ENCODE data around the gene CCDC144A.
"Not testable (repeated sequence)": the region's sequence is repeated elsewhere in the genome, so short reads cannot be mapped to it uniquely, and the experiment has no call there.

The CCDC144A gene

DNA sequence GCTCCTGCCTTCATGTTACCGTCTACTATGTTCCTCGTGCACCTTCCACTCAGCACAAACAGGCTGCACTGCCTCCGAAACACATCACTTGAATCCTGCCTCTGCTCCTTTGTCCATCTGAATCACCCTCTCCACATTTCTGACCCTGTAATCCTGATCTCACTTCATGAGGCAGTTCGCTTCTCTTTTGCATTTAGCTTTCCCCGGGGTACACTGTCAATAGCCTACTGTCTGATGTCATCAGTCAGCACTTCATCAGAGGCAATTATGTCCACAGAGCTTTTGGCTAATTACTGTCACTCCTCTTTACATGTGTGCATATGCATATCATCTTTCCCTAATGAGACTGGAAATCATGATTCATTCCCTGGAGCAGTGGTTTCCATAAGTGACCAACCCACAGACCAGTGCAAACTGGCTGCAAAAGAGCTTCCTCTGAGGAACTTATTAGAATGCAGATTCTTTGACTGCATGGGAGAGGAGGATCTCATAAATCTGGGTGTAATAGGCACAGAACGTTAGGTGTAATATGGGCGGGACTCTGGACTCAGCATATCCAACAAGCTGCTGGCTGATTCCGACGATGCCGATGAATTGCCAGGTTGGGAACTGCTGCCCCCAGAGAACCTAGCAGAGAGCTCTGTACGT, 99.0 kb downstream of the CCDC144A start:
- H3K27me3 Mint-ChIP-seq; H3K27ac Mint-ChIP-seq; H3K36me3 Mint-ChIP-seq; H3K4me3 Mint-ChIP-seq; DNase-seq (ENCODE audit: low spot score in 2 of 2); H3K9me3 Mint-ChIP-seq; ATAC-seq (ENCODE audit: low read depth); H3K4me1 Mint-ChIP-seq: not testable (repeated sequence)

DNA sequence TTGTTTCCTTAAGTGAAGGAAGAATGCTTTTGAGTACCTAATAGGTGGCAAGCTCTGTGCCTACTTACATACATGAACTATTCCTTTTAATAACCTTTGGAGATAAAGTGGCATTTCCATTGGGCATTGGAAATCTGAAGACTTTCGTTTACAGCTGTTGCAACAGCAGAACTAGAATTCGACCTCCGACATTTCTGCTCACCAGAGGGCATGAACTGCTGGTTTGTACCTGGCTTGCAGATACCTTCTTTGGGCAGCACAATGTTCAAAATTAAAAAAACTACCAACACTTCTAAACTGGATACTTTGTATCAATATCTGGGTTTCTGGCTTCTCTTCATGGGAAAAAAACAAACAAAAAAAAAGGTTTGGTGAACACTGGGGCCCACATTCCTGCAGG, 99.6 kb downstream of the CCDC144A start:
- H3K36me3 Mint-ChIP-seq; H3K27me3 Mint-ChIP-seq; H3K27ac Mint-ChIP-seq; H3K4me1 Mint-ChIP-seq; DNase-seq (ENCODE audit: low spot score in 2 of 2); H3K9me3 Mint-ChIP-seq; H3K4me3 Mint-ChIP-seq; ATAC-seq (ENCODE audit: low read depth): not testable (repeated sequence)

DNA sequence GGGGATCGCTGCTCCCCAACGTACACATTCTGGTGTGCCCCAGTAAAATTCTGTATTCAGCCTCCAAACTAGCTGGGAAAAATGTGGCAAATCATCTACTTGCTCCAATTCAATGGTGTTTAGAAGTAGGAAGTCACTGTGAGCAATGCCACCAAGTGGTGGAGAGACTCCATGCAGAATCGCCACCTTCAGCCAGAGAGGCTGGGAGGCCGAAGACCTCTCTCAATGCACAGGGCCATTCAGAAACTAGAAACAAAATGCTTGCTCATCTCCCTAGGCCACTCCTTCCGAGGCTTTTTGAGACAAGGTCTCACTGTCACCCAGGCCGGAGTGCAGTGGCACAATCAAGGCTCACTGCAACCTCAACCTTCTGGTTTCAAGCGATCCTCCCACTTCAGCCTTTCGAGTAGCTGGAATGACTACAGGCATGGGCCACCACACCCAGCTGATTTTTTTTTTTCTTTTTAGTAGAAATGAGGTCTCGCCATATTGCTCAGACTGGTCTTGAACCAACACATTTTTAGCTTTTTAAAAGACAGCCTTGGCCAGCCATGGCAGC, 100.4 kb downstream of the CCDC144A start:
- not testable (repeated sequence) for H3K4me3 Mint-ChIP-seq; DNase-seq (ENCODE audit: low spot score in 2 of 2); ATAC-seq (ENCODE audit: low read depth)

DNA sequence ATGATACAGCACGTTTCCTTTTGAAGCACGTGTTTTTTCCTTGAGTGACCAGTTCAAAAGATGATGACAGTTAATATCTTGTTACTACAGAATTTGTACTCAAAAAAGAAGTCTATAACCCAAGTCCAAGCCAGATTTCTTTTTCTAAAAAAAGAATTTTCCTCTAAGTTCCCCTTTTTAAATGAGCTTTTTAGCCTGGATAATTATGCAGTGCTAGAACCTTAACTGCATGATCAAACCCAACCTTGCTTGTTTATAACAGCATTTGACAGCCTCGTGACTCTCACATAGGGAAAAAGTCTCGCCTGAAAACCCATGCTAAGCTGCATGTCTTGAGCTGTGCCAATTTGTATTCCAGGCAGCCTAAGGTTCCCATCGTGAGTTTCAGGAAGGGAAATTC, 104.2 kb downstream of the CCDC144A start:
- not testable (repeated sequence) for H3K4me3 Mint-ChIP-seq; H3K4me1 Mint-ChIP-seq; H3K36me3 Mint-ChIP-seq; H3K9me3 Mint-ChIP-seq; DNase-seq (ENCODE audit: low spot score in 2 of 2); H3K27me3 Mint-ChIP-seq; H3K27ac Mint-ChIP-seq
- ATAC-seq (ENCODE audit: low read depth) = peak; percentile 56

More for the DNA sequence above, 100.4 kb downstream of the CCDC144A start:
- H3K4me1 Mint-ChIP-seq, H3K27me3 Mint-ChIP-seq, H3K27ac Mint-ChIP-seq, H3K9me3 Mint-ChIP-seq, H3K36me3 Mint-ChIP-seq: not testable (repeated sequence)

DNA sequence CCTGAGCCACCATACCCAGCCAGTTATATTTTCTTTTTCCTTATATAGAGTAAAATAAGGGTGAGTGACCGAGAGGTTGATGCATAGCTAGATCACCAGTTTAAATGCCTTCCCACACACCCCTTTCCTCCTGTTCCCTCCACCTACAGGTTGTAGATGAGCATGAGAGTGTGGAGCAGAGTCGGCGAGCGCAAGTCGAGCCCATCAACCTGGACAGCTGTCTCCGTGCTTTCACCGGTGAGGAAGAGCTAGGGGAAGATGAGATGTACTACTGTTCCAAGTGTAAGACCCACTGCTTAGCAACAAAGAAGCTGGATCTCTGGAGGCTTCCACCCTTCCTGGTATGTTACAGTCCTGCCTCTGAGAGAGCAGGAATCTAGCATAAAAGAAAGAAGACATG, 105.9 kb downstream of the CCDC144A start:
- not testable (repeated sequence) for H3K36me3 Mint-ChIP-seq, H3K27ac Mint-ChIP-seq, H3K9me3 Mint-ChIP-seq

DNA sequence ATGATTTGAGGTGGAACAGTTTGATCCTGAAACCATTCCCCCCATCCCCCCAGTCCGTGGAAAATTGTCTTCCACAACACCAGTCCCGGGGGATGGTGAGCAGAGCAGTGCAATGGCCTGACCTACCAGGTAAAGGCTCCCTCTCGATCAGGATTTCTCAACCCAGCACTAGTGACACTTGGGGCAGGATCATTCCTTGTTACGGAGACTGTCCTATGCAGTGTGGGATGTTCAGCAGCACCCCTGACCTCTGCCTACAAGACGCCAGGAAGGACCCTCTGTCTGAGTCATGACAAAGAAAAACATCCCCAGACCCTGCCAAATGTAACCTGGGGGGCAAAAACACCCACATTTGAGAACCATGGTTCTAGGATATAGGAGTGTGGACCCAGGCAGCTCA, 114.8 kb downstream of the CCDC144A start:
- not testable (repeated sequence) for H3K9me3 Mint-ChIP-seq; H3K4me1 Mint-ChIP-seq; H3K27ac Mint-ChIP-seq; H3K27me3 Mint-ChIP-seq; DNase-seq (ENCODE audit: low spot score in 2 of 2); H3K36me3 Mint-ChIP-seq; ATAC-seq (ENCODE audit: low read depth); H3K4me3 Mint-ChIP-seq

More for the DNA sequence above, 105.9 kb downstream of the CCDC144A start:
- not testable (repeated sequence) for H3K4me3 Mint-ChIP-seq; H3K4me1 Mint-ChIP-seq; ATAC-seq (ENCODE audit: low read depth); DNase-seq (ENCODE audit: low spot score in 2 of 2); H3K27me3 Mint-ChIP-seq

DNA sequence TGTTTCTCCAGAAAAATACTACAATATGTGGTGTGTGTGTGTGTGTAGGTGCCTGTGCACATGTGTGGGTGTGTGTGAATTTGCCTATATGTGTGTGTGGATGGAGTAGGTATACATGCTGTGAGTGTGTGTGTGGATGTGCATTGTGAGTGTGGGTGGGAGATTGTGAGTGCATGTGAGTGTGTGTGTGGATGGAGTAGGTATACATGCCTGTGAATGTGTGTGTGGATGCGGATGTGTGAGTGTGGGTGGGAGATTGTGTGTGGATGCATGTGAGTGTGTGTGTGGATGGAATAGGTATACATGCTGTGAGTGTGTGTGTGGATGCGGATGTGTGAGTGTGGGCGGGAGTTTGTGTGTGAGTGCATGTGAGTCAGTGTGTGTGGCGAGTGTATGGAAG, 116.6 kb downstream of the CCDC144A start:
- not testable (repeated sequence) for H3K27me3 Mint-ChIP-seq; H3K4me3 Mint-ChIP-seq; H3K9me3 Mint-ChIP-seq; H3K27ac Mint-ChIP-seq; H3K4me1 Mint-ChIP-seq; DNase-seq (ENCODE audit: low spot score in 2 of 2); ATAC-seq (ENCODE audit: low read depth); H3K36me3 Mint-ChIP-seq

DNA sequence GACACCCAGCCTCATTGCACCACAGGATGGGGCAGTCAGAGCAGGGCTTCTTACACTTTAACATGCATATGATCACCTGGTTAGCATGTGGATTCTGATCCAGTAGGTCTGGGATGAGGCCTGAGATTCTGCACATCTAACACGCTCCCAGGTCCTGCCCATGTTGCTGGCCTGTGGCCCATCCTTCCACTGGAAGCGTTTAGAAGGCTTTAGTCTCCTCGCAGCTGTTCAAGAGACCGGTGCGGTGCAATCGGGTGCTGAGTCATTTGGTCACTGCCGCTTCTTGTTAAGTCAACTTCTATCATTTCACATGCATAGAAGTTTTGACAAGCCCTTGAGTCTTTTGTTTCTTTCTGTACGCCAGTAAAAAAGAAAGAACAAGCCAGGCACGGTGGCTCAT, 117.6 kb downstream of the CCDC144A start:
- not testable (repeated sequence) for H3K4me1 Mint-ChIP-seq; H3K36me3 Mint-ChIP-seq; H3K27ac Mint-ChIP-seq; H3K9me3 Mint-ChIP-seq; H3K27me3 Mint-ChIP-seq; H3K4me3 Mint-ChIP-seq; DNase-seq (ENCODE audit: low spot score in 2 of 2); ATAC-seq (ENCODE audit: low read depth)

DNA sequence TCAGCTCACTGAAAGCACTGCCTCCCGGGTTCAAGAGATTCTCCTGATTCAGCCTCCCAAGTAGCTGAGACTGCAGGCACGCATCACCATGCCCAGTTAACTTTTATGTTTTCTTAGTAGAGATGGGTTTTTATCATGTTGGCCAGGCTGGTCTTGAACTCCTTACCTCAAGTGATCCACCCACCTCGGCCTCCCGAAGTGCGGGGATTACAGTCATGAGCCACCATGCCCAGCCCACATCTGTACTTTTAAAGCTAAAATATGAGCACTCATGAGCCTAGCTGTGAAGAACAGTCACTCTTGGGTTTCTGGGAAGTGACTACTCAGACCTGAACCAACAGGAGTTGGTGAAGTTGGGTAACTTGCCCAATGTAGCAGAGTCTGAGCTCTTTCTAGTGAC, 120.2 kb downstream of the CCDC144A start:
- DNase-seq (ENCODE audit: low spot score in 2 of 2); H3K27me3 Mint-ChIP-seq; H3K27ac Mint-ChIP-seq; H3K36me3 Mint-ChIP-seq; ATAC-seq (ENCODE audit: low read depth); H3K4me1 Mint-ChIP-seq; H3K4me3 Mint-ChIP-seq; H3K9me3 Mint-ChIP-seq: not testable (repeated sequence)

DNA sequence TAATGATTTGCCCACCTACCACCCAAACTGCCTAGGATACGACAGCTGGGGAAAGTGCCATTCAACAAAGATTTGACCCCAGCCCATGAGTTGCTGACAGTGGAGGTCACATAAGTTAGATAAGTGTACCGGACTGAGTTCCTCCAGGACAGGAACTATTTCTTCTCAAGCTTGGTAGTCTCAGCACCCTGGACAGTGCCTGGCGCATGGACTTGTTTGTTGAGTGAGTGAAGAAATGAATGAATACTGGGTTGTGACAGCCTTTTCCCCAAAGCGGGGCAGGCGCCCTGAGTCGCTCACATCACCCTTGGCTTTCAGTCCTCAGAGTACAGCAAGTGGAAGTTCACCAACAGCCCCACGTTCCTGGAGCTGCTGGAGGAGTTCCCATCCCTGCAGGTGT, 122.1 kb downstream of the CCDC144A start:
- H3K27ac Mint-ChIP-seq; DNase-seq (ENCODE audit: low spot score in 2 of 2); H3K9me3 Mint-ChIP-seq; ATAC-seq (ENCODE audit: low read depth); H3K4me1 Mint-ChIP-seq; H3K36me3 Mint-ChIP-seq; H3K4me3 Mint-ChIP-seq; H3K27me3 Mint-ChIP-seq: not testable (repeated sequence)

DNA sequence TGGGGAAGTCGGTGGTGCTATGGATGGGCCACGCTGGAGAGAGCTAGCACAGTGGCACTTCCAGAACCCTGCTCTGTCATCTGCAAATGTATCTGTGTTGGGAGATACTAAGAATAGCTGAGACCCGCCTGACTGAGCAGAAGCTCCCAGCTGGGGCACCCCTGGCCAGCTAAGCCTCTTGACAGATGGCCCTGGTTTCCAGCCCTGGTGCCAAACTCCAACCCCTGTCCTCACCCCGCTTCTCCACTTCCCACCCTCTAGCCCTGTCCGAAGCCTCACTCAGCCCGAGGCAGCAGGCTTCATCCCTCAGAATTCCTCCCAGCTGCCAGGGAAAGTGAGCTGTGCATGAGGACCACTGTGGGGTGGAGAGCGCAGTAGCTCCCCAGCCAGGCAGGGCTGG, 124.4 kb downstream of the CCDC144A start:
- no peaks in the 10 kb centered on the region for H3K9me3 Mint-ChIP-seq
- H3K27me3 Mint-ChIP-seq = peaks cover 1% of the 10 kb centered on the region
- no peak overlapping the region for H3K27ac Mint-ChIP-seq
- no peaks in the 10 kb centered on the region for H3K4me1 Mint-ChIP-seq
- no peaks in the 10 kb centered on the region for H3K36me3 Mint-ChIP-seq
- no peak overlapping the region for H3K4me3 Mint-ChIP-seq
- no peak for ATAC-seq (ENCODE audit: low read depth)
- DNase-seq (ENCODE audit: low spot score in 2 of 2) = no peak

DNA sequence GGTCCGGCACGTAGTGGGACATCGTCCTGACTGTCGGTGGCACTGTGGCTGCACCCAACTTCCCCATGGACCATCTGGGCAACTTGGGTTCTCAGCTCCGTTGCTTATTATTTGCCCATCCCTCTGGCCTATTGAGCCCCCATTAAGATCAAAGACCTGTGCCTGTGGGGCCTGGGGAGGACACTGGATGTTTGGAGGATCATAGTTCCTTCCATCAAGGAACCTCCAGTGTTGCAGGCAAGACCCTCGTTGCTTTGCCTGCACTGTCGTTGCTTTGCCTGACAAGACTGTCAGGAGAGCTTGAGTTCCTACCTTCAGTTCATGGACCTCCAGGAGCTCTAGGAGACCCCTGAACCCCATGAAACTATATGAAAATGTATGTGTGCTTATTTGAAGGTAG, 127.2 kb downstream of the CCDC144A start:
- Mint-ChIP-seq H3K4me1 (no peaks in the 10 kb centered on the region), H3K9me3 (no peaks in the 10 kb centered on the region), H3K27ac (no peak overlapping the region), H3K36me3 (no peaks in the 10 kb centered on the region), H3K27me3 (peaks cover 1% of the 10 kb centered on the region), H3K4me3 (no peak overlapping the region)
- ATAC-seq (ENCODE audit: low read depth) (no peak), DNase-seq (ENCODE audit: low spot score in 2 of 2) (no peak)

DNA sequence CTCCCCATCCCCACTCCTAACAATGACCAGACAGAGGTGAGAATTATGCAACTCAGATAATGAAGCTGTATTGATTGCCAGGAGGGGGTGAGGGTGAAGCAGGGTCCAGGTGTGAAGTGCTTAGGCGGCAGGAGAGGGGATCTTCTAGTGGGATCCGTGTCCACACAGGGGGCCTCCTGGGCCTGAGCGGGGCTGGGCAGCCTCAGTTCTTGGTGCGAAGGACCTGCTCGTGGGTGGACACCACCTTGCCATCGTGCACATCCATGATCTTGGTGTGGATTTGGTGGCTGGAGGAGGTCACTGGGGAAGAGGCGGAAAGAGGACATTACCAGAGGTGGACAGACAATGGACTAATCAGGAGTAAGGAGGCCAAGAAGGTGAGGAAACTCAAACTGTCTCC, 127.9 kb downstream of the CCDC144A start:
- H3K27ac Mint-ChIP-seq; H3K9me3 Mint-ChIP-seq; H3K27me3 Mint-ChIP-seq; H3K36me3 Mint-ChIP-seq; H3K4me3 Mint-ChIP-seq; H3K4me1 Mint-ChIP-seq; ATAC-seq (ENCODE audit: low read depth); DNase-seq (ENCODE audit: low spot score in 2 of 2): not testable (repeated sequence)

DNA sequence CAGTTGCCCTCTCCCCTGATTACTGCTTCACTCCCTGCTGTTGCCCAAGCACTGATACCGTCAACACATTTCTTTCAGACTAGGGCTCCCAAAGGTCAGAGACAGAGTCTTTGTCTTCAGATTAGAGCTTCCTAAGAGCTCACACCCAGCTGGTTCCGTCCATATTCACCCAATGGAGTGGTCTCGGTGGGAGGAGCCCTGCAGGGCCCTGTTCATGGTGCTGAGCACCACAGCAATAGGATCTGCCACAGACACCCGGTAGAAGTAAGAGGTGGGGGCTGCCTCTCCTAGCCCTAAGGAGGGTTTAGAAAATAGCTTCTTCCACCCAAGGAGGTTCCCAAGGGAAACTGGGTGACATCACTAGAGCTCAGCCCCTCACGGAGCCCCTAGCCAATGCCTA, 128.3 kb downstream of the CCDC144A start:
- DNase-seq (ENCODE audit: low spot score in 2 of 2) = no peak

More for the DNA sequence above, 128.3 kb downstream of the CCDC144A start:
- Mint-ChIP-seq H3K4me3 (no peak overlapping the region), H3K9me3 (no peaks in the 10 kb centered on the region), H3K4me1 (no peaks in the 10 kb centered on the region), H3K27me3 (peaks cover 1% of the 10 kb centered on the region), H3K27ac (no peak overlapping the region), H3K36me3 (no peaks in the 10 kb centered on the region)
- ATAC-seq (ENCODE audit: low read depth) = no peak

Data from memory B cell (primary cell).